H4 (cell line): ENCODE data around the gene PPP2R2B. TPM values are rescaled to one million over a fixed set of nuclear protein-coding genes. Genes with fewer than 3 reads are reported as not detected.

Source experiments
- DNase-seq: peaks from one replicate; pipeline ENCODE4 v3.0.0-alpha.2; 2015; ENCODE audit warnings: low spot score
- total RNA-seq: library from RNA; depleted of rRNA; stranded (reverse); fragments of >200 nt; shearing (Covaris generic); gene quantifications from 2 replicates; pipeline ENCODE4 v1.2.3, GENCODE V29; 2014

Gene PPP2R2B
- total RNA-seq, 1 experiment from 2014 or later, result 2.1 TPM

DNA sequence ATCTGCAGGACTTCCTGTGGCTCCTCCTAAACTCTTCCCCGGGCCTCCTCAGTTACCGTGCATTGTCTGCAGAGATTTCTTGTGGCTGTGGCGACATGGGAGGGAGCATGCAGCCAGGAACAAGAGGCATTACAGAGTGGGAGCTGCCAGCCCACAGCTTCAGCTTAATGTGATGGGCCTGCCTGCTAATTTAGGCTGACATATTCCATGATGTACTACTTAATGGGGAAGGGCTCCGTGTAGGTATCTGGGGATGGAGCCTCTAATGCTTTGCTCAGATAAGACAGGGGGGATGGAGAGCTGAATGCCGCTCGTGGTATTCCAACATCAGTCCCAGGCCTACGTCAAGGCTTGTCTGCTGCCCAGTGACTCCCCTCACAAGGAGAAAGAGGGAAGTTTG lies 225.0 kb downstream of the PPP2R2B start:
- no peak for DNase-seq

DNA sequence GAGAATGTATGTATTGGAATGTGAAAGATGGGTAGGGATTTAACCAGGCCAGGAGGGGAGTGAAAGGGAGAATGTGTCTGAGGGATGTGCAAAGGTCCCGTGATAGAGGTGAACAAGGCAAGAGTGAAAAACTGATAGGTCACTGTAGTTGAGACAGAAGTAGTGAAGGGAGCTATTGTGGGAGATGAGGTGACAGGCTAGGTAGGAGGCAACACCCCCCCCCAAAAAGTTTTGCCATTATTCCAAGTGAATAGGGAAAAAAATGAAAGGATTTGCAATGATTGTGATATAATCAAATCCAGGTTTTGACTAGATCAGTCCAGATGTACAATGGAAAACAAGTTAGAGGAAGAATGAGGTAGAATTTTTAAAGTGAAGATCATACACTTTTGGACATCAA lies 226.0 kb downstream of the PPP2R2B start:
- no peak for DNase-seq

DNA sequence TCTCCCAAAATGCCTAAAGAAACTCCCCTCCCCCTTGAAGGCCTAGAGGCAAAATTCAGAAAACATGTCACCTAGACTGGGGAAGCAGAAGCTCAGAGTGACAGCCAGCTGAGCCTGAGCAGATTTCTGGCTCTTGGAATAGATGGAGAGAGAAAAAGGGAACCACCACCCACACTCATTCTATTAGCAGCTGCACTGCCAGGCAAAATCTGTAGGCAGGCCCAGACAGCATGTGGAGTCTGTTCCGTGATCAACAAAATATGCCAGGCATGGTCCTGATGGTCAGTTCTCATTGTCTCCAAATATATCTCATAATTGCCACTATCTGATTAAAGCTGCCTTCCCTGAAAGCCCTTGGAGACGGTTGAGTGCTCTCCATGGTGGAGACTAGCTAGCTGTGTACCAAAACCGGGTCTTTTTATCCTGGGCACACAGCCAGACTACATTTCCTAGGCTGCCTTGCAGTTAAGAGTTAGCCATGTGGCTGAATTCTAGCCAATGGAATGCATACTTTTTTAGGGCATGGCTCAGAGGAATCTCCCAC lies 230.8 kb downstream of the PPP2R2B start:
- no peak for DNase-seq

DNA sequence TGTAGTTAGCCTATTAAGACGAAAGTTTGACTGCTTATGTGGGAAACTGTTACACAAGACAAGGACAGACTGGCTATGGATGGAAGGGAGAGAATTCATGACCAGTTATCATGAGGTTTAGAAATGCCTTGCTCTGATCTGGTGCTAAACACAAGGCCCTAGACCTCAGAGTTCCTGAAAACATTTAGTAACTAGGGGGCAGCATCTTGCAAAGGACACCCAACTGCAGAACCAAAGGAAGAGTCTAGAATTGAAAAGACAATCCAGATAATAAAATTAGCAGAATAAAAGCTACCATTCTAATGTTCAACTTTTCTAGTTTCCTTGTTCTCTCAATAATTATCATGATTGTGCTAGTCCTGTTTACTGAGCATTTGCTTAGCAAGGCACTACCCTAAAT lies 232.1 kb downstream of the PPP2R2B start:
- DNase-seq, result no peak

DNA sequence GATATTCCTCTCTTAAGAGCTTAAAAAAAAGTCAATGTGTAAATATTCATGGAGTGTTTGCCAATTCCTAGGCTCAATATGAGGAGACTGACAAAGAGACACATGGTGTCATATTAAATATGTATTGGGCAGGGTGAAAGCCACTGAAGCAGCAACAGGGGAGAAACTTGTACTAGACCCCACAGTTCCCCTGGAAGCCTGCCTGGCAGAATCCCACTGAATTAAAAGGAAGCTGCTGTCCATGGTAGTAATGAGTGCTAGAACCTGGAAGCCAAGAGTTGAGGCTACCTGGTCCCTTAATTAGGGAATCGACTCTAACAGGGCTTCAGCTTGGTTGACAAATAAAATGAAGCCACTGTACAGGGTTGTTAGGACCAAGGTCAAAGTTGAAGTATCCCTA lies 233.2 kb downstream of the PPP2R2B start:
- no peak for DNase-seq

DNA sequence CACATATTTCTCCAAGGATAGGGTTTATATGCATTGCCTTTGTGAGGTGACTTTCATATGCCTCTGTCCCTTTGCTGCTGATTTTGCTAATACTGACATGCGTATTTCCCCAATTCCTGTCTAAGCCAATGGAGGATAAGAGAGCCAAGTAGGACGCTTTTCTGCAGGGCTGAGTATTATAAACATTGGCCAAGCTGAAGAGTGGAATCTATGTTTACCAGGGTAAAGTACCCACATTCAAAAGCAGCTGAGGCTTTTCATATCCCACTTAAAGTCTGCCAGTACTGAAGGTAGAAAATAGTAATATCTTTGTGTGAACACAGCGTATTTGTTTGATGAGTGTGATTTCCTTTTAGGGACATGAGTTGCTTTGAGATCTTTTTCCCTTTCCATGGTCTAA lies 233.7 kb downstream of the PPP2R2B start:
- DNase-seq, result no peak

DNA sequence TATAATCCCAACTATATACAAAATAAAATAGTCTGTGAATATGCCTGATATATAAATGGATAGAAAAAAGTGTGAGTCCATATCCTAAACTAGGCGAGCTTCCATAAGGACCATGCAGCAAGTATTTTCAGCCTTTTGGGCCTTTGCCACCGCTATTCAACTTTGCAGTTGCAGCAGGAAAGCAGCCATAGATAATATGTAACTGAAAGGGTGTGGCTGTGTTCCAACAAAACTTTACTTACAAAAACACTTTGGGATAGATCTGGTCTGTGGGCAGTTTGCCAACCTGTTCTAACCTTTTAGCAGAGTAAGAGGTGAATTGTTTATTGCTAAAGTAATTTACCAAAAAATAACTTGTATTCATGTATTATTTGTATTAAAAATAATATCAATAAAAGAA lies 234.8 kb downstream of the PPP2R2B start:
- DNase-seq, result no peak

DNA sequence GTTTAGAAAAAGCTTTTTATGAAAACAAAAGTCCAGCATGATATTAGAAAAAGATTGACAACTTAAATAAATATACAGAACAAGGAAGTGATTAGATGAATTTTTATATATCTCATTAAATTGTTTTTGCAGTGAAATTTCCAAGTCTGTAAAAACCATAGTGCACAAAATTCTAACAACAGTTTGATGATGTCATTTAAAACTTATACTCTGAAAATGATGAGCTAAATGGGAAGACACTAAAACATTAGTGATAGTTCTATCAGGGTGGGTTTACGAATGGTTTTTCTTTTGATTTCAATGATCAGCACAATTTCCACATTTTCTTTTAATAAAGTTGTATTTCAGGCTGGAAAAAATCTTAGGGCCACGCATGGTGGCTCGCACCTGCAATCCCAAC lies 236.1 kb downstream of the PPP2R2B start:
- no peak for DNase-seq

DNA sequence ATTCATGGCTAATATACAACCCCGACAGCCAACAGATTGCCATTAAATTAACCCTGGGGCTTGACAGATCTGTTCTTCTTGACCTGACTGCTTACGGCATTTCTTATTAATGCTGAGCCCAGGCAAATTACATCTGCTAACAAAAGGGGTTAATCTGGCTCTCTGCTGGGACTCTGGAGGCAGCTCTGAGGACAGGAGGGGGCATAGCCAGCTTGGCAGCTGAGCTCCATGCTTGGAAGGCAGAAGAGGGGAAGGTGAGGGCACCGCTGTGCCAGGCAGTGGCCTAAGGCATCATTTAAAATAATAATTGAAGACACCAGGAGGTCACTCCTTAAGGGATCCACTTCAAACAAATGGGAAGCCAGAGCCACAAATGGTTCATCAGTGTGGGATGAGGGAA lies 236.6 kb downstream of the PPP2R2B start:
- no peak for DNase-seq

DNA sequence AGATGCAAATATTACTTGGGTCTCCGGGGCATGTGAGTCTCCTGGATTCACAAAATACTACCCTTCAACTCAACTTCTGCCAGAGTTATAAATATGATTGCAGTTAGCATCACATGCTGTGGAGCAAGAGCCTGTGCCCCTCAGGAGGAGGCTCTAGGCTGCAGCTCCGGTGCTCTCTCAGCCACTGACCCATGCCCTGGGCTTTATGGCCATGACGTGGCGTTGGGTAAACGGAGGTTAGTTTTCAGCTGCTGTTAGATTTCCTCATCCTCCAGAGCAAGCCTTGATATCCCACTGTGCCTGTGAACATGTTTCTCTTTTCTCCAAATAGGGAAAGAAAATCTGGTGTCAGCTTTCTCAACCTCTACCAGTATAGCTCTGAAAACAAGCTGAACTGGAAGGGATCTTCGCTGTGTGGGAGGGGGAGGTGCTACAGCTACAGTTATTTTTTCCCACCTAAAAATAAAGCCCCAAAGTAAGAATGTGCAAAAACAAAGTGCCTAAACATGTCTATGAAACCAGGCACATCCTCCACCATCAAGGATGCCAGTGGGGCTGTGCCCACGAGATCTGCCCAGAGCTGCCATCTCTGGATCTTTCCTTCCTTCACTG lies 238.2 kb downstream of the PPP2R2B start:
- DNase-seq, result no peak

DNA sequence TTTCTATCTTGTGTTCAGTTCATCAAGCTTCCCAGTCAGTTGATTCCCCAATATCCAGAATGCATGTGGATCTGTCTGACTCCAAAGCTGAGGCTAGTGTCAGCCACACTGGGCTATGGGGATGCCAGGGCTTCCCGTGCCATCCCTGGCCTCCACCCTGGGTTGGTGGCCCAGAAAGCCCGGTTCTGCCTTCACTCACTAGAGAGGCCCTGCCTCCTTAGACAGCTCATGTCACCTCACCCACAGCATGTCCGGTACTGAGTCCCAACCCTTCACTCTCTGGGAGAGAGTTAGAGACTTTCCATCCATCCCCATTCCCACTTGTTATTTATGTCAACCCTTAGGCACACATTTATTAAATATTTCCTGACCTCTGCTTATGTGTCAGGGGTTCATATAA lies 243.1 kb downstream of the PPP2R2B start:
- no peak for DNase-seq

DNA sequence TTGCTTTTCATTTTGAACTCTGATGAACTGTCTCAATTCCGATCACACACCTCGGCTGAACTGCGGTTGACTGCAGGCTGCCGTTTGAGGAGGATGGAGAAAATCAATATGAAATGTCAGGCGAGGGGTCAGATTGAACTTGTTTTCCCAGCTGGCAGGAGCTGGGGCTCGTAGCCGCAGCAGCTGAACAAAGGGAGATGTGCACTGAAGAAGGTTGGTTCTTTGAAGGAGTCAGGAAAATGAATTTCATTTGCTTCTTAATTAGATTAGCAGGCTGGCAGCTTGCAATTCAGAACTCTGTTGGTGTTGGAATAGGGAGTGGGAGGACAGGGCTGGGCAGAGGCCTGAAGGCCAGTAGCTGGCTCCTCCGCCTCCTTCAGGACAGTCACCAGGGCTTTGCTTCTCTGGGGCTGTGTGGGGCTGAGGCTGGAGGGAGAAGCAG lies 245.2 kb downstream of the PPP2R2B start:
- DNase-seq, result no peak

DNA sequence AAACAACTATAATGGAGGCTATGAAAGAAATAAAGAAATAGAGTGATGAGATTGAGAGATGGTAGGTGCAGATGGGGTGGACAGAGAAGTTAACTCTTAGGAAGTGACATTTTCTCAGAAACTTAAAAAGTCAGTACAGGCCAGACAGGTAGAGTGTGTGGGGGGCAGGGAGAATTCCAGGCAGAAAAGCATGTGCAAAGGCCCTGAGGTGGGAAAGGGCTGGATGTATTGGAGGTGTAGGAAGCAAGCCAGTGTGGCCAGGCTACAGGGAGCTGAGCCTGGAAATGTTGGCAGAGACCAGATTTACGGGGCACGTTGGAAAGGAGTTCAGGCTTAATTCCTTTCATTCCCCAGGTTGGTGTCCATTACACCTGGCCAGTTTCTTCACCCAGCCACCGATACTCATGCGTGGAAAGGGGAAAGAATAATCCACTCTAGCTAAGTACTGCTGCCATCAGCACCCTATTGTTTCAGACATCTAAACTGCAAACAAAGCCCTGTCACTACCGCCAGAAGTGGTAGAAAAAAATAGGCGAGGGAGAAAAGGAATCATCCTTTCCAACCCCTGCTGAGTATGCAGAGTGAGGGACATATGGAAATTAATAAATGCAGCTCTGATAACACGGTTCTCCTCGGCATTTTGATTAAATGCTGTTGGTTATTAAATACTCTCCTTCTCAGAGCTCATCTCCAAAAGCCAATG lies 245.8 kb downstream of the PPP2R2B start:
- no peak for DNase-seq

DNA sequence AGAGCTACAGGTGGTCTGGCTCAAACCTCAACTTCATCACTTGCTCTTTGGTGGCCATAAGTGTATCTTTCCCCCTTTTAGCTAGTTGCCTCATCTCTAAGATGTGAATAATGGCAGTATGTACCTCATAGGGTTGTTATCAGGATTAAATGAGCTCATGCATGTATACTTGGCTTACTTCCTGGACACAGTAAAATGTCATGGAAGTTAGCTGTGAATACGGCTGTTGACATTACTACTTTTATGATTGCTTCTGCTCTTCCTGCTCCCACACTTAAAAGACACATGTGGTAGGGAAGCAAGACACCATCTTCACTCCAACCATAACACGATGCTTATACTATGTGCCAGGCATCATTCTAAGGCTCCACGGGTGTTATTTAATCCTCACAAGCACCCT lies 248.1 kb downstream of the PPP2R2B start:
- no peak for DNase-seq

DNA sequence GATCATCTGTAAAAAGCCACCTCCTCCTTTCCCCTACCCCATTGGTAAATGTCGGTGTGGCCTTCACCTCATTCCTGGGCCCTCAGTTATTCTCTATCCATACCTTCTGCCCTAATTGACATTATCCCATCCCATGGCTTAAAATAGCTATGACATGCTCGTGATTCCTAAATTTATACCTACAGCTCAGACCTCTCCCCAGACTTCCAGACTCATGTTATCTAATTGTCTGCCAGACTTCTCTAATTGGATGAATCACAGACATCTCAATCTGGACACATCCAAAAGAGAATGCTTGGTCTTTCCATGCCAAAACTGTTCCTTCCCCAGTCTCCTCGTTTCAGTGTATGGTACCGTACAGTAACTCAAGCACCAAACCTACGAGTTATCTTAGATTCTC lies 249.6 kb downstream of the PPP2R2B start:
- no peak for DNase-seq

DNA sequence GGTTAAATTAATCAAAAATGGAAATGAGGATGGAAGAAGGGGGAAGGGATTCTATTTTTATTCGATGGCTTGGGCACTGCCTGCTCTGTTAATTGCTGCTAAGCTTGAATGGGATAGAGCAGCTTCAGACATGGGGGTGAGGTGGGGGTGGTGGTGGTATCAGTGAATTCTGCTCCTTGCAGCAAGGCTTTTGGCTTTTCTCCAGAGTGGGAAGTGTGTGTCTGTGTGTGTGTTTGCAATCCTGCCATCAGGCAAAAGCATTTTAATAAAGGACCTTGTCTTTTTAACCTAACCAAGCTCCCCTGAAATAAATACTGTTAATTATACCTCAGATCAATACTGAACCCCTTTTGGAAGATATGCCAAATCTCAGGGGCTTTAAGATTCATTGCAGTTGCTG lies 251.6 kb downstream of the PPP2R2B start:
- DNase-seq, result no peak

DNA sequence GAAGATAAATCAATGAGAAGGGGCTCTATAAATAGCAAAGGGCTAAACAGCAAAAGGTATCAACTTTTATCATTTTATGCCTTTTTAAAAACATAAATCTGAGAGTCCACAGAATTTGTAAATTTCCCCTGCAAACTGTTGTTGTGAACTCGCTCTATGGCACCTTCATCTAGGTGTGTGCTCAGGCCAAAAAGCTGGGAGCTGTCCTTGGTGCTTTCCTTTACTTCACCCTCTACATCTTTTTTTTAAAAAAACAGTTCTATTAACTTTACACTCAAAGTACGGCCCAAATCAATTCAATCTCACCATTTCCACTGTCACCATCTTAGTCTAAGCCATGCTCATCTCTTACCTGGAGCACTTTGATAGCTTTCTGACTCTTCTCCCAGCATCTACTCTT lies 254.4 kb downstream of the PPP2R2B start:
- no peak for DNase-seq

DNA sequence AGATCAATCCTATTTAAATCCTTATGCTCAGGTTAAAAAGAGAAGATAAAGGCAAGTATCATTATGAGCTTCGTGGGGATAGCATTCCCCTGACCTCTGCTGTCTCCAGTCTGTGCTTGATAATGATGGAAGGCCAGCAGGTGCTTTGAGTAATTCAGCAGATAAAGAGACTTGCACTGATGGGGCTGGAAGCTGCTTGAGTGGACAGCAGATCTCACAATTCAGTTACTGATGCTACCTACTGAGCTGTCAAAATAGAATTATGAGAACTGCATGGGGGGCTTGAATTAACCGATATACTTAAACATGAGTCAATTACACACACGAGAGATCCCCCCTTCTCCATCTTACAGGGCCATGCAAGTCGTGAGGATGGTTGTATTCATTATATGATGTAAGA lies 254.9 kb downstream of the PPP2R2B start:
- no peak for DNase-seq

DNA sequence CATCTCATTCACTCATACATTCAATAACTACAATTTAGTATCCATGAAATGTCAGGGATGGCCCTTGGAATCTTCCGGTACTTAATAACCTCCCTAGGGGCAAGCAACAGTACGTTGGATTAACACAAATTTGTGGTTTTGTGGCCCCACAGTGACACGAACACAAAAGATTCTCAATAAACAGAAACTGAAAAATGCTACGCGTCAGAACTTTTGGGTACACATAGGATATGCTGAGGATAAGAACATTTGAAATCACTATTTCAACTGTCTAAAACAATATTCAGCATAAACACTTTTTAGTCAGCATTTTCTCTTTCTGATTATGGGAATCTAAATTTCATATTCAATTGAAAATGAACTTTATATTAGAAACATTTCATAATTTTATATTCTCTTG lies 255.5 kb downstream of the PPP2R2B start:
- DNase-seq, result no peak

DNA sequence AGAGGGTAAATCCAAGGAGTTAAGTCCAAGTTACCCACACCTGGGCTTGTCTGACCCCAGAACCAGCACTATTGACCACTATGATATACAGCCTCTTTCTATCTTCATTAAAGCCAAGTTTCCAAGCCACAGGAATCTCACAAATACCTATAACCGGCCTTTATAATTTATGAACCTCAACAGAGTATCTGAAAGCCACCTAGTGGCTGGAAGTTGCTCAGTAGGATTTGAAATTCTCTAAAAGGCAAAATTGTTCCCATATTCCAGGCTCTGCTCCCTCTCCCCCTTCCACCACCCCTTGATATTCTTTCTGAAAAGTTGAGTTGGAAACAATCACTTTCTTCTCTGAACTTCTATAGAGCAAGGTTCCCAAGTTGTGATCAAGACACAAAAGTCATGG lies 256.2 kb downstream of the PPP2R2B start:
- no peak for DNase-seq

DNA sequence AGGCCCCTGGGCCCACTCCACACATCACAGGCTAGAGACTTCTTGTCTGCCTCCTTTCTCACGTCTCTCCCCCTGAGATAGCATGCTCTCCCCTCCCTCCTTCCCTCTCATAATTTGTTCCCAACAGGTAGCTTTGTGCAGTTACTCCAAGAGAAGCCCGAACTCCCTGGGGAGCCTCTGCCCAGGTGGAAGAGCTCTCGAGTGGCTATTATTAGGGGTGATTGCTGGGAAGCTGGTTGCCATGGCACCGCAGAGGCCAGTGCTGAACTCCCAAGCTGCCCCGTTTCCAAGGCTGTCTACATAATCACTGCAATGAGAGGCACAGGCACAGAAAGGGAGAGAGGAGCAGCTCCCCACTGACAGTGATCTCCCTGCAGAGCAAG lies 257.9 kb downstream of the PPP2R2B start:
- DNase-seq, result no peak

DNA sequence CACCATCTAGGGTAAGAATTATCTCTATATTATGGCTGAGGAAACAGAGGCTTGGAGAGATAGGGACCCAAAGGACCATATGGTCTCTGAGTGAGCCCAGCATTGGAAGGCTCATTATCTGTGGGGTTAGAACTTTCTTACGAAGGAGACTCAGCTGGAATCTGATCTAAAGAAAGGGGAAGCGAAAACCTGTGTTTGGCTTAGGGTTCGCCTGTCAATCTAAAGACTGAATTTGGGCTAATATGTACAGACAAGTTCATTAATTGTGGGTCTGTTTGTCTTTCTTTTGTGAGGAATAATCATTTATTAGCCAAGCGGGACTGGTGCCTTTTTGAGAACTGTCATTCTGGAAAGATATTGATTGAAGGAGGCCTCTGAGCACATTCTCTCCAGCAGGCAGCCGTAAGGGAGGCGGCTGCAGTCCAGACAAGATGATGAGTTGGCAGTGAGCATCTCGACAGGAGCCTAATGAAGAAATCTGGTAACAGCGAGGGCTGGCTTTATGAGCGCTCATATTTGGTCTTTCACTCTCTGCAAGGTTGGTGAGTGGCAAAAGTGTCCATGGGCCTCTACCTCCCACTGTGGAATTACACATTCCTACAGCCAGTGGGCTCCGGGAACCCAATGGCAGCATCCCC lies 258.4 kb downstream of the PPP2R2B start:
- no peak for DNase-seq

DNA sequence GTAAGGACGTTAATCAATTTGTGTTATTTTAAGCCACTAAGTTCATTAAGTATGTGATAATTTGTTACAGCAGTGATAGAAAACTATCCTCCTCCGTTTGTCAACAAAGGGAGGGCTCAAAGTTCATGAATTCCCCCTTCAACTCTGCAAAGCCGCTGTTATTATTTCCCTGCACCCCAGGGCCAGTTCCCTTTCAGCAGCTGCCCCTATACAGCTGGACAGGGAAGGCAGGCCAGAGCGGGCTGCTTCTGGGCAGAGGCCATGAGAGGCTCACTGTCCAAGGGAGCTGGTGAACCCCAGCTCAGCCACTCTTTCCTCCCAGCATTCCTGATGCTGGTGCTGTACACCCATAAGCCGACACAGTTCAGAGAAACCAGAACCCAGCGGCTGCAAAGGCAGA lies 260.1 kb downstream of the PPP2R2B start:
- DNase-seq, result no peak
